ENCODE measurements around the gene SLC25A13. TPM values are rescaled to one million over a fixed set of nuclear protein-coding genes. Genes with fewer than 3 reads are reported as not detected.

Gene SLC25A13
- total and polyA plus RNA-seq, 2 of the 8 experiments (the other 6 are each of a cell fraction or from before 2014, with no cell fraction given), result 30.8 to 85.4 TPM

DNA sequence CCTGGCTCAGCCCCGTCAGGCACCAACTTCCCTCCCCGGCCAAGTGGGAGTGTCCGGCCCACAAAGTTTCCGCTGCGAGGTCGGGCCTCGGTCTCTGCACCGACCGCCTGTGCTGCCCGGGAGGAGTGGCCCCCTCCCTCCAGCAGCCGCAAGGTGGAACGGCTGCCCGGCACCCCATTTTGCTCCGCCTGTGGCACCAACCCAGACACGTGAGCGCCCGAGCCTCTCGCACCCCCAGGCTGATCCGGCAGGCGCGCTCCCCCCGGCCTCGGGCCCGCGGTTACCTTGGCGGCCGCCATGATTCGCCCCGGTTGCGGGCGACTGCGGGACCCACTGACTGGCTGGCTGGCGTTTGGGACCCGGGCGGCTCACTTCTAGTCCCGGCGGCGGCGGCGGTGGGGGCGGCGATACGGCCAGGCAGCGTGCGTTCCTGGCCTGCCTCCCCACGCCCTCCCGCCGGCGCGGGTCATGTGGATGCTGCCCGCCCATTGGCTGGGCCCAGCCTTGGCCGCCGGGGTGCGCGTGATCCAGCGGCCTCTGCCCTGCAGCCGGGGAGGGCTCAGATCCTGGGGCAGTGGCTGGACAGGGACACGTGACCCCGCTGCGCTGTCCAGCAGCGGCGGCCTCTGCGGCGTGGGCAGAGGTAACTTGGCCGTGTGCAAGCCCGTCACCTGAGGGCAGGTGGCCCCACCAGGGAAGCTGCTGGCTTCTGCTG is at the start of gene SLC25A13 (continued):
- no peak for TF ChIP-seq JUND (IDR thresholded peaks at IDR 0.05; ENCODE audit: low read length)
- 0 out of 4 replicates have a peak, but pooled peaks of 1 of the 2 experiments have one; percentile 59 for TF ChIP-seq HDAC2 (IDR thresholded peaks at IDR 0.05; ENCODE audit: borderline replicate concordance in 1 of 2, low read depth in 2 of 2, low read length in 2 of 2)
- no peak for TF ChIP-seq CBX5 (IDR thresholded peaks at IDR 0.05; ENCODE audit: low read depth, low read length)
- peak; percentile 45 for TF ChIP-seq TAF1 (IDR thresholded peaks at IDR 0.05; ENCODE audit: low read depth, low read length)
- no peak for TF ChIP-seq SIRT6 (IDR thresholded peaks at IDR 0.05; ENCODE audit: low read length)
- peak; percentile 81 for TF ChIP-seq YY1 (IDR thresholded peaks at IDR 0.05; ENCODE audit: low read depth, low read length)
- no peak for TF ChIP-seq SP1 (IDR thresholded peaks at IDR 0.05; ENCODE audit: low read depth, low read length)
- no peak for TF ChIP-seq SP2 (IDR thresholded peaks at IDR 0.05; ENCODE audit: low read length)
- TF ChIP-seq CBX8 (IDR thresholded peaks at IDR 0.05; ENCODE audit: borderline replicate concordance, low read depth, low read length), result no peak
- TF ChIP-seq TCF12 (IDR thresholded peaks at IDR 0.05; ENCODE audit: low read depth, low read length), result no peak
- no peak for TF ChIP-seq HDAC6 (IDR thresholded peaks at IDR 0.05; ENCODE audit: low read depth, low read length)
- TF ChIP-seq, protein P1, sequence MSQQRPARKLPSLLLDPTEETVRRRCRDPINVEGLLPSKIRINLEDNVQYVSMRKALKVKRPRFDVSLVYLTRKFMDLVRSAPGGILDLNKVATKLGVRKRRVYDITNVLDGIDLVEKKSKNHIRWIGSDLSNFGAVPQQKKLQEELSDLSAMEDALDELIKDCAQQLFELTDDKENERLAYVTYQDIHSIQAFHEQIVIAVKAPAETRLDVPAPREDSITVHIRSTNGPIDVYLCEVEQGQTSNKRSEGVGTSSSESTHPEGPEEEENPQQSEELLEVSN (IDR thresholded peaks at IDR 0.05), result peak; percentile 94
- no peak for TF ChIP-seq SIX5 (IDR thresholded peaks at IDR 0.05; ENCODE audit: low read depth, low read length)

Data from H1 (cell line).